Ovary (tissue), 9 donors: Measurements from ENCODE around the gene RRP1B. TPM values are rescaled to one million over a fixed set of nuclear protein-coding genes. Genes with fewer than 3 reads are reported as not detected.
"Not testable (repeated sequence)": the region's sequence is repeated elsewhere in the genome, so short reads cannot be mapped to it uniquely, and the experiment has no call there.

Experiments
- DNase-seq, 5 donors: peaks; one replicate each; pipeline ENCODE4 v3.0.0-alpha.2; 2019 to 2020
- H3K27ac ChIP-seq, 2 donors: fragments of 200-600 bp; one replicate each; pipeline versions ENCODE4 v1.5.1 to v1.8.0; 2019 to 2022
- H3K27me3 ChIP-seq: fragments of 200-600 bp; one replicate; pipeline ENCODE4 v1.8.0; 2022
- H3K36me3 ChIP-seq: fragments of 200-600 bp; sonication (generic); one replicate; pipeline ENCODE4 v1.5.1; 2019
- H3K4me1 ChIP-seq: one replicate; pipeline ENCODE4 v1.8.1; 2013; ENCODE audit warnings: mild to moderate bottlenecking, moderate library complexity; ENCODE audit not compliant: insufficient read depth
- H3K4me3 ChIP-seq: fragments of 200-600 bp; sonication (generic); one replicate; pipeline ENCODE4 v1.5.1; 2017
- H3K9me3 ChIP-seq, 2 donors: fragments of 200-600 bp in 1 of 2; sonication (generic) in 1 of 2; one replicate each; pipeline versions ENCODE4 v1.5.1 to v1.8.1; 2013 to 2019; ENCODE audit warnings: mild to moderate bottlenecking in 1 of 2, moderate library complexity in 1 of 2
- EP300 ChIP-seq: sonication (generic); formaldehyde crosslinking; IDR thresholded peaks from one replicate; pipeline ENCODE4 v1.6.1; 2017; ENCODE audit warnings: antibody characterized with exemption
- POLR2A ChIP-seq: fragments of 450-650 bp; IDR thresholded peaks from one replicate; pipeline ENCODE4 v1.6.1; 2017; ENCODE audit warnings: antibody characterized with exemption, mild to moderate bottlenecking, moderate library complexity
- WGBS, 3 donors: extraction: QIAGEN DNeasy Blood & Tissue Kit in 1 of 3; methylation state at CpG; one replicate each; pipeline versions ENCODE4 v1.1.5 to v1.1.7; 2013 to 2017; 5-methylcytosine and 5-hydroxymethylcytosine counted together
- intact Hi-C, 4 donors: fragments of 100-400 bp; cut with DNase I; formaldehyde crosslinking; loops; one replicate each; pipeline versions ENCODE4 v1.11.0 to v1.15.1; 2022 to 2023
- polyA plus RNA-seq, 2 donors: library from polyadenylated mRNA; stranded (reverse); fragments of 200-250 nt in 1 of 2; fragments of 350-450 nt in 1 of 2; fragmentation: Illumina TruSeq in 1 of 2; extraction: RNeasy Lipid Tissue Mini Kit (QIAGEN cat#74804) in 1 of 2; gene quantifications; one replicate each; pipeline ENCODE4 v1.2.3, GENCODE V29; 2013 to 2014
- total RNA-seq, 7 donors: library from RNA; depleted of rRNA in 2 of 7; stranded (reverse); fragments of >200 nt in 2 of 7; fragmentation: NEBNext Ultra II Directional in 3 of 7; extraction: Animal tissue kit (Norgen Biotek cat#: 25700) in 3 of 7; gene quantifications; one replicate each; pipeline versions ENCODE4 v1.1.0 to v1.2.4, GENCODE V29; 2016 to 2023
- TF ChIP-seq, protein P1 (sequence below), 3 donors: fragments of 450-650 bp in 2 of 3; fragments of 200-600 bp in 1 of 3; IDR thresholded peaks; one replicate each; pipeline versions ENCODE4 v1.5.1 to v1.8.0; 2016 to 2022; ENCODE audit warnings: antibody characterized with exemption in 3 of 3, mild to moderate bottlenecking in 1 of 3
- donor health status: DM: no; HTN: no; CAD: no; lungs with moderate emphysema.
- donor health status: DM: no; HTN: no; CAD: no.
- donor health status: Bipolar disorder and iron deficiency.
- donor health status: DM: yes; HTN: yes; CAD: no.
- donor health status: DM: no; HTN: no; CAD: no.
- donor health status: DM: yes; HTN: yes; CAD: no.

The RRP1B gene
- total and polyA plus RNA-seq, 9 donors = 11.3 to 31.8 (median 28.4) TPM

DNA sequence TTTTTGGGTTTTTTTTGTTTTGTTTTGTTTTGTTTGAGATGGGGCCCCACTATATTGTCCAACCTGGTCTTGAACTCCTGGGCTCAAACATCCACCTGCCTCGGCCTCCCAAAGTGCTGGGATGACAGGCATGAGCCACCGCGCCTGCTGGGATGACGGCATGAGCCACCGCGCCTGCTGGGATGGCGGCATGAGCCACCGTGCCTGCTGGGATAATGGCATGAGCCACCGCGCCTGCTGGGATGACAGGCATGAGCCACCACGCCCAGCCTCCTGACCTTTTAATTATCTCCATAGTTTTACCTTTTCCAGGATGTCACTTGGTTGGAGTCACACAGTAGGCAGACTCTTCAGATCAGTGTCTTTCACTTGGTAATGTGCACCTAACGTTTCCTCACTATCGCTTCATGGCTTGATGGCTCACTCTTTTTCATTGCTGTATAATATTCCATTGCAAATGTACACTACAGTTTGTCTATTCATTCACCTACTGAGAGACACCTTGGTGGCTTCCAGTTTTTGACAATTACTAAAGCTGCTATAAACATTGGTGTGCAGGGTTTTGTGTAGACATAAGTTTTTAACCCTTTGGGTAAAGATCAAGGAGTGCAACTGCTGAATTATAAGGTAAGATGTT, 49.5 kb downstream of the RRP1B start:
- intact Hi-C loops = no loop called here
- Histone ChIP-seq H3K27ac (no peak overlapping the region), H3K4me3 (no peak overlapping the region), H3K27me3 (no peaks in the 10 kb centered on the region), H3K4me1 (no peaks in the 10 kb centered on the region), H3K9me3 (no peaks in the 10 kb centered on the region), H3K36me3 (no peaks in the 10 kb centered on the region)
- WGBS, 3 donors = 92 to 94% (median 93%) methylated on average over 13 of the region's 13 CpGs
- no peak for DNase-seq
- no peak for TF ChIP-seq POLR2A
- TF ChIP-seq, protein P1, sequence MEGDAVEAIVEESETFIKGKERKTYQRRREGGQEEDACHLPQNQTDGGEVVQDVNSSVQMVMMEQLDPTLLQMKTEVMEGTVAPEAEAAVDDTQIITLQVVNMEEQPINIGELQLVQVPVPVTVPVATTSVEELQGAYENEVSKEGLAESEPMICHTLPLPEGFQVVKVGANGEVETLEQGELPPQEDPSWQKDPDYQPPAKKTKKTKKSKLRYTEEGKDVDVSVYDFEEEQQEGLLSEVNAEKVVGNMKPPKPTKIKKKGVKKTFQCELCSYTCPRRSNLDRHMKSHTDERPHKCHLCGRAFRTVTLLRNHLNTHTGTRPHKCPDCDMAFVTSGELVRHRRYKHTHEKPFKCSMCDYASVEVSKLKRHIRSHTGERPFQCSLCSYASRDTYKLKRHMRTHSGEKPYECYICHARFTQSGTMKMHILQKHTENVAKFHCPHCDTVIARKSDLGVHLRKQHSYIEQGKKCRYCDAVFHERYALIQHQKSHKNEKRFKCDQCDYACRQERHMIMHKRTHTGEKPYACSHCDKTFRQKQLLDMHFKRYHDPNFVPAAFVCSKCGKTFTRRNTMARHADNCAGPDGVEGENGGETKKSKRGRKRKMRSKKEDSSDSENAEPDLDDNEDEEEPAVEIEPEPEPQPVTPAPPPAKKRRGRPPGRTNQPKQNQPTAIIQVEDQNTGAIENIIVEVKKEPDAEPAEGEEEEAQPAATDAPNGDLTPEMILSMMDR (IDR thresholded peaks at IDR 0.05) = no peak
- no peak for TF ChIP-seq EP300

DNA sequence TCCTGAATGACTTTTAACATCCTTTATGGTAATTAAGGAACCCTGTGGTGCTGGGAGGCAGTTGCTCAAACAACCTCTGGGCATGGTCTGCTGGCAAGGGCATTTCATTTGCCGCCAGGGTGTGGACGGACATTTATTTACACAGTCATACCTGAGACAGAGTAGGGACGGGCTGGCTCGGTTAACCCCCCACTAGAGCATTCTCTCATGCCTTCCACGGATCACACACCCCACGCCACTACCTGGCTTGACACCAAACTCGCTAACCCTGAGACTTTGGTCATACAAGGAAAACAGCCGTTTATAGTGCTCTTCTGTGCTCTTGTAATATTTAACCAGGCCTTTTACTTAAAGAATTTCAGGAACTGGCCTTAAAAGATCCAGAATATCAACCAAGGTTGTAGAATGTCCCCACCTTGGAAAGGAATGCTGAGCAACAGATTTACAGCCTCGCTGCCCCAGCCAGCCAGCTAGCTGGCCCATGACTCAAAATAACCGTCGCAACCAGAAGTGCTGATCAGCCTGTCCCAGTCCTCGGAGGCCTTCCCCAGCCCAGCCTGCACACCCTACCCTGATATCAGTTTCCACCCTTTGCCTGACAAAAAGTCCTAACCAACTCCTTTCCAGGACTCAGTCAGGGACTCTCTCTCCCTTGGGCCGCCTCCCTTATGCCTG, 53.0 kb downstream of the RRP1B start:
- H3K36me3 ChIP-seq = no peaks in the 10 kb centered on the region
- 56 to 58% (median 57%) methylated on average over 13 of the region's 13 CpGs for WGBS, 3 donors
- no peak overlapping the region for H3K4me3 ChIP-seq
- H3K9me3 ChIP-seq = no peaks in the 10 kb centered on the region
- intact Hi-C loops = no loop called here
- DNase-seq = no peak
- no peaks in the 10 kb centered on the region for H3K4me1 ChIP-seq
- no peak overlapping the region for H3K27ac ChIP-seq
- TF ChIP-seq POLR2A (no peak), EP300 (no peak)
- TF ChIP-seq, protein P1 (IDR thresholded peaks at IDR 0.05) = no peak
- H3K27me3 ChIP-seq = no peaks in the 10 kb centered on the region

DNA sequence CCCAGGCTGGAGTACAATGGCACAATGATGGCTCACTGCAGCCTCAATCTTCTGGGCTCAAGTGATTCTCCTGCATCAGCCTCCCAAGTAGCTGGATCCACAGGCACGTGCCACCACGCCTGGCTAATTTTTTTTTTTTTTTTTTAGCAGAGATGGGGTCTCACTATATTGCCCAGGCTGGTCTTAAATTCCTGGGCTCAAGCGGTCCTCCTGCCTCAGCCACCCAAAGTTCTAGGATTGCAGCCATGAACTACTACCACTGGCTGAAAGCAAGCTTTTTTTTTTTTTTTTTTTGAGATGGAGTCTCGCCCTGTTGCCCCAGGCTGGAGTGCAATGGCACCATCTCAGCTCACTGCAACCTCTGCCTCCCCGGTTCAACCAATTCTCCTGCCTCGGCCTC, 53.8 kb downstream of the RRP1B start:
- H3K4me3 ChIP-seq, H3K4me1 ChIP-seq, H3K27me3 ChIP-seq, H3K27ac ChIP-seq, intact Hi-C loops, H3K9me3 ChIP-seq, DNase-seq, H3K36me3 ChIP-seq: not testable (repeated sequence)
- 95 to 98% (median 98%) methylated on average over 6 of the region's 6 CpGs for WGBS, 3 donors

- no peak for DNase-seq
- no peaks in the 10 kb centered on the region for H3K36me3 ChIP-seq
- H3K4me3 ChIP-seq = no peak overlapping the region
- 64 to 81% (median 70%) methylated on average over 12 of the region's 12 CpGs for WGBS, 3 donors
- intact Hi-C loops = no loop called here
- H3K9me3 ChIP-seq = no peaks in the 10 kb centered on the region
- TF ChIP-seq POLR2A = no peak
- TF ChIP-seq, protein P1 (IDR thresholded peaks at IDR 0.05) = no peak
- no peak for TF ChIP-seq EP300
- H3K27me3 ChIP-seq = no peaks in the 10 kb centered on the region
- H3K27ac ChIP-seq = no peak overlapping the region
- peaks cover 16% of the 10 kb centered on the region for H3K4me1 ChIP-seq
Measured at GRCh38 chr21:43716376-43717165, 57.2 kb downstream of the RRP1B start.
